ENCODE data around the gene UNC5C. TPM values are rescaled to one million over a fixed set of nuclear protein-coding genes. Genes with fewer than 3 reads are reported as not detected.
"Not testable (repeated sequence)": the region's sequence is repeated elsewhere in the genome, so short reads cannot be mapped to it uniquely, and the experiment has no call there.

The UNC5C gene
- total RNA-seq, 1 donor from 2014 or later, result 2.0 TPM

DNA sequence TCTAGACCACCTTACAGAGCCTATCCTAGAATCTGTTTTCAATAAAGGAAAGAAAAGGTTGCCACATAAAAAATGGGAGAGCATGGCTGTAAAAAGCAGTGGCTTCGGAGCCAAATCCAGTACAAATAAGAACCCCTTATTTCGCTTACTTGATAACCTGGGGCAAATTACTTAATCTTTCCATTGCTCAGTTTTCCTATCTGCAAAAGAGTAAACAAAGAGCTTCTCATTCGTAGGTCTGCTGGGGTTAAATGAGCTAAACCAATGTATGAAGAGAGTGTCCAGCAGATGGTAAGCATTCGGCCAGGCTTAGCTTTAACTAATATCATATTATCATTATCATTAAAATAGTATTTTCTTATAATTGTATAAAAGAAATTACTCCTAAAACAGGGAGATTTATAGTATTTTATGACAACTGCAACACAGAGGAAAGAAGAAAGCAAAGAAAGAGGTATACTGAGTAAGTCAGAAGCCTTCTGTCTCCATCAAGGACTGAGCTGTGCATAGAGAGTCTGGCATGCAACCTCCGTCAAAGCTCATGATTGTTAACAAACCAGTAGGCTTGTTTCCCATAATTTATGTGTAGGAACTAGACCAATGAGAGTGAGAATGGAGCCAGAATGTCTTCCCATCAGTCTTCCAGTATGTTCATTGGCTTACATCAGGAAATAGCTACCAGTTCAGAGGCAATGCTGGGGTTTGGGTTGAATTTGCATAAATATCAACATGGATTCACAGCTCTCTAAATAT is 364.9 kb downstream of the UNC5C start:
- TF ChIP-seq, protein P1, sequence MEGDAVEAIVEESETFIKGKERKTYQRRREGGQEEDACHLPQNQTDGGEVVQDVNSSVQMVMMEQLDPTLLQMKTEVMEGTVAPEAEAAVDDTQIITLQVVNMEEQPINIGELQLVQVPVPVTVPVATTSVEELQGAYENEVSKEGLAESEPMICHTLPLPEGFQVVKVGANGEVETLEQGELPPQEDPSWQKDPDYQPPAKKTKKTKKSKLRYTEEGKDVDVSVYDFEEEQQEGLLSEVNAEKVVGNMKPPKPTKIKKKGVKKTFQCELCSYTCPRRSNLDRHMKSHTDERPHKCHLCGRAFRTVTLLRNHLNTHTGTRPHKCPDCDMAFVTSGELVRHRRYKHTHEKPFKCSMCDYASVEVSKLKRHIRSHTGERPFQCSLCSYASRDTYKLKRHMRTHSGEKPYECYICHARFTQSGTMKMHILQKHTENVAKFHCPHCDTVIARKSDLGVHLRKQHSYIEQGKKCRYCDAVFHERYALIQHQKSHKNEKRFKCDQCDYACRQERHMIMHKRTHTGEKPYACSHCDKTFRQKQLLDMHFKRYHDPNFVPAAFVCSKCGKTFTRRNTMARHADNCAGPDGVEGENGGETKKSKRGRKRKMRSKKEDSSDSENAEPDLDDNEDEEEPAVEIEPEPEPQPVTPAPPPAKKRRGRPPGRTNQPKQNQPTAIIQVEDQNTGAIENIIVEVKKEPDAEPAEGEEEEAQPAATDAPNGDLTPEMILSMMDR (IDR thresholded peaks at IDR 0.05; ENCODE audit: borderline replicate concordance), result no peak
- no peak for DNase-seq

DNA sequence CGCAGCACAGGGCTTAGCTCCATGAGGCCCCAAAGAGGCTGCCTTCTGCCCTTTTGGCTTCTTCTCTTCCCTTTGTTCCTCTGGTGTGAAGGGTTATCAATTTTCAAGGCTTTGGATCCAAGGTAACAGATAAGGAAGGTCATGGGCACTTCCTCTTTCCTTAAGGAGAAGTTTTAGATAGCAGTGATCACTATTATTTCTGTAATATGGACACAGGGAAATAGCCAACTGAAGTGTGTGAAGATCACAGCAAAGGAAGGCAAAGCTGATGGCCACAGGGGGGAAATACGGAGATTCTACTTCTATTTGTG is 366.8 kb downstream of the UNC5C start:
- H3K9me3 ChIP-seq (replicated peaks), result peaks cover 5% of the 10 kb centered on the region
- no peak overlapping the region for H3K4me3 ChIP-seq
- DNase-seq, result no peak
- no peaks in the 10 kb centered on the region for H3K4me1 ChIP-seq
- H3K27ac ChIP-seq (replicated peaks), result no peak overlapping the region
- no peaks in the 10 kb centered on the region for H3K27me3 ChIP-seq (ENCODE audit: low read depth)
- peaks cover 5% of the 10 kb centered on the region for H3K36me3 ChIP-seq
- intact Hi-C loops (cut with micrococcal nuclease), result no loop called here
- TF ChIP-seq, protein P1 (IDR thresholded peaks at IDR 0.05; ENCODE audit: borderline replicate concordance), result no peak

More for the DNA sequence above, 364.9 kb downstream of the UNC5C start:
- no peaks in the 10 kb centered on the region for H3K9me3 ChIP-seq (replicated peaks)
- H3K27ac ChIP-seq (replicated peaks), result no peak overlapping the region
- H3K4me1 ChIP-seq, result no peaks in the 10 kb centered on the region
- H3K4me3 ChIP-seq, result no peak overlapping the region
- intact Hi-C loops (cut with micrococcal nuclease), result no loop called here
- no peaks in the 10 kb centered on the region for H3K27me3 ChIP-seq (ENCODE audit: low read depth)
- no peaks in the 10 kb centered on the region for H3K36me3 ChIP-seq

DNA sequence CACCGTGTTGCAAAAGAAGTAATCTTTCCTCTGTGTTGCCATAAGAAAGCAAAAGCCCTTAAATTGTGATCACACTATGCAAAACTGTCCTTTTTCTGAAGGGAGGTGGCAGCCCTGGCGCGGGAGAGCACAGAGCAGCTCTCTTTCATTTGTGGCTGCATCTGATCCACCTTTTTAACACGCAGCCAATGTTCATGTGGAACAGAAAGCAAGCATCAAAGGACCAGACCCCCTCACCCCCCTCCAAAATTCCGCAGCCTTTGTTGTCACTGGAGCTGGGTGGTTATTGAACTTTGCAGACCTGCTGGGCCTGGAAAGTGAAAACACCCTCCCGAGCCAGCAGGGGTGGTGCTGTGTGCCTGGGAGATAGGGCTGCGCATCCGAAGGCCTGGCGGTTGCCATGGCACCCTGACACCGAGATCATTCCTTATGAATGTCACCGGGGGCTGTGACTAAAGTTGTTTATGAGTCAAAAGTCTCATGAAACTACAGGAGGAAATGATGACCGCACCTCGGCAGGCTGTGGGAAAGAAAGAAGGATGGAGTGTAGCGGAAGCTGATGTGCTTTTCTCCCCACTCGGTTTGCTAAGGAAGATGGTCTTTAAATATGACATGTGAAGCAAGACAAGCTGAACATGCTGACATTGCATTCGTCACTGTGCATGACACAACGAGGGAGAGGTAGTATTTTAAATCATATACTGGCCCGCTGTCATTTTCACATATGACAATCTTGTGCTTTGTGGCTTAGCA is 367.4 kb downstream of the UNC5C start:
- peaks cover 6% of the 10 kb centered on the region for H3K9me3 ChIP-seq (replicated peaks)
- H3K27ac ChIP-seq (replicated peaks), result no peak overlapping the region
- intact Hi-C loops (cut with micrococcal nuclease), result no loop called here
- H3K27me3 ChIP-seq (ENCODE audit: low read depth), result no peaks in the 10 kb centered on the region
- H3K4me3 ChIP-seq, result no peak overlapping the region
- H3K36me3 ChIP-seq, result peaks cover 5% of the 10 kb centered on the region
- H3K4me1 ChIP-seq, result no peaks in the 10 kb centered on the region
- no peak for DNase-seq
- TF ChIP-seq, protein P1 (IDR thresholded peaks at IDR 0.05; ENCODE audit: borderline replicate concordance), result no peak

DNA sequence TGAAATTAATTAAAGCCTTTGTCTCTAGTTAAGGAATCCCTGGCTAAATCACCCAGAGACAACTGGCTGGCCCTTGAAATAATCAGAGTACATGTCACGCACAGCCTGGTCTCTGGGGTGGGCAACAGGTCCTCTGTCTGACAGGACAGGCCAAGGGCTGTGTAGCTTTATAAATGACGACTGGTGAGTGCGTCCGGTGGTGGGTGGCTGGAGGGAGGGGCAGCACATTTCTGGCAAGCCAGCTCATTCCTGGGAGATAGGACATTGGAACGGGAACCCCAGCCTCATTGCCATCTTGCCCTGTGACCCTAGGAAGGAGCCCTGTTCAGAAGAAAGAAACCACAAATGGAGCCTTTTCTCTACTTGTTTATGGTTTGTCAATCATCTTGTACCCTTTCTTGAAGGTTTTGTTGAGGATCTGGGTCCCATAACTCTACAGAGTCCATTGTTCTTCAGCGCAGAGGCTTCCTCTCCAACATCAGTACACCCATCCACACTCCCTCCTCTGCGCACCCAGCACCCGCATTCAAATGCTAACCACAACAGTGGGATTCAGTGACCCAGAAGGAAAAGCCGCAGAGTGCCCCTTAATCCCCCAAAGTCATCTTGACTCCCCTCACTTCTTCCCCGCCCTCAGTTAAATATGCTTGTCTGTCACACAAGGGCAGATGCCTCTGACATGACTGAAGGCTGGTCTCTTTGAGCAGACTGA is 368.1 kb downstream of the UNC5C start:
- Histone ChIP-seq H3K27ac (replicated peaks) (no peak overlapping the region), H3K27me3 (ENCODE audit: low read depth) (no peaks in the 10 kb centered on the region), H3K9me3 (replicated peaks) (peaks cover 6% of the 10 kb centered on the region), H3K4me3 (no peak overlapping the region), H3K4me1 (no peaks in the 10 kb centered on the region), H3K36me3 (peaks cover 5% of the 10 kb centered on the region)
- intact Hi-C loops (cut with micrococcal nuclease), result no loop called here
- TF ChIP-seq, protein P1 (IDR thresholded peaks at IDR 0.05; ENCODE audit: borderline replicate concordance), result no peak
- no peak for DNase-seq

DNA sequence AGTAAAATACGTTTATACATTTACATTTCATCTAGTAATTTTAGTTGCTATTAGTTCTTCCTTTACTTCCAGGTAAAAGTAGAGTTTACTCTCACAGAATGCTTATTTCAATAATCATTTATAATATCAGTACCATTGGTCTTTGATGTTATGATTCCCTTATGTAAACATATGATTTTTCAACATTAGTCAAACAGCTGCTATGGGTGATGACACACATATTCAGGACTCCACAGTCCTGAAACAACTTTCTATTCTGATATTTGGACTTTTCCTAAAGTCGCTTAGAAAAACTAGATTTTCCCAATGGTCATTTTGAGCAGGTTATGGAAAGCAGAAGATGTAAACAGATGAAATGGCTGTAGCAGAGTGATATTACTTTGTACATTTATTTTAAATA is 369.8 kb downstream of the UNC5C start:
- DNase-seq, result no peak
- no peak overlapping the region for H3K27ac ChIP-seq (replicated peaks)
- no peaks in the 10 kb centered on the region for H3K27me3 ChIP-seq (ENCODE audit: low read depth)
- TF ChIP-seq, protein P1 (IDR thresholded peaks at IDR 0.05; ENCODE audit: borderline replicate concordance), result no peak
- no peak overlapping the region for H3K4me3 ChIP-seq
- H3K9me3 ChIP-seq (replicated peaks), result peaks cover 6% of the 10 kb centered on the region
- intact Hi-C loops (cut with micrococcal nuclease), result no loop called here
- H3K4me1 ChIP-seq, result no peaks in the 10 kb centered on the region
- peaks cover 5% of the 10 kb centered on the region for H3K36me3 ChIP-seq

DNA sequence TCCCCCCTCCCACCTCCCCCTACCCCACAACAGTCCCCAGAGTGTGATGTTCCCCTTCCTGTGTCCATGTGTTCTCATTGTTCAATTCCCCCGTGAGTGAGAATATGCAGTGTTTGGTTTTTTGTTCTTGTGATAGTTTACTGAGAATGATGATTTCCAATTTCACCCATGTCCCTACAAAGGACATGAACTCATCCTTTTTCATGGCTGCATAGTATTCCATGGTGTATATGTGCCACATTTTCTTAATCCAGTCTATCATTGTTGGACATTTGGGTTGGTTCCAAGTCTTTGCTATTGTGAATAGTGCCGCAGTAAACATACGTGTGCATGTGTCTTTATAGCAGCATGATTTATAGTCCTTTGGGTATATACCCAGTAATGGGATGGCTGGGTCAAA is 377.4 kb downstream of the UNC5C start:
- H3K4me3 ChIP-seq; H3K9me3 ChIP-seq (replicated peaks); H3K36me3 ChIP-seq; DNase-seq; H3K4me1 ChIP-seq; intact Hi-C loops (cut with micrococcal nuclease); H3K27me3 ChIP-seq (ENCODE audit: low read depth); H3K27ac ChIP-seq (replicated peaks): not testable (repeated sequence)

Data from left ventricle myocardium inferior (tissue), 1 donor.